Measurements from ENCODE around the gene PRKG1. TPM values are rescaled to one million over a fixed set of nuclear protein-coding genes. Genes with fewer than 3 reads are reported as not detected.

The PRKG1 gene
- total RNA-seq, 5 donors from 2014 or later (not counting 1 experiment from before 2014, with no cell fraction given): 0.03 to 0.26 (median 0.19) TPM; not detected in 1

DNA sequence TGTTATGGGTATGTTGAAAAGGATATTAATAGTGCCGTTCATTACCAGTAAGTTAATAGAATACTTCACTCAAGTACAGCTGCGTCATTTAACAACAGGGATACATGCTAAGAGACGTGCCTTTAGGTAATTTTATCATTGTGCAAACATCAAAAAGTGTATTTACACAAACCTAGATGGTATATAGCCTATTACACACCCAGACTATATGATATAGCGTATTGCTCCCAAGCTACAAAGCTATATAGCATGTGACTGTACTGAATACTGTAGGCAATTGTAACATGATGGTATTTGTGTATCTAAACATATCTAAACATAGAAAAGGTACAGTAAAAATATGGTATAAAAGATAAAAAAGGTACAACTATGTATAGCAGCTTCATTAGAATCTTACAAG is 11.1 kb upstream of the PRKG1 start:
- Mint-ChIP-seq H3K4me3 (no peak overlapping the region), H3K27me3 (peaks cover 0 to 3% of the 10 kb centered on the region in 2 donors), H3K4me1 (no peaks in the 10 kb centered on the region), H3K36me3 (no peaks in the 10 kb centered on the region), H3K27ac (no peak overlapping the region), H3K9me3 (peaks cover 0 to 4% (median 0%) of the 10 kb centered on the region in 3 donors)
- no peak overlapping the region for H3K4me3 ChIP-seq (ENCODE audit: control insufficient read depth in 1 of 2, extremely low read depth in 1 of 2, low read length in 1 of 2)
- no peaks in the 10 kb centered on the region for H3K4me1 ChIP-seq (ENCODE audit: control insufficient read depth in 1 of 2, extremely low read depth in 1 of 2, insufficient read depth in 2 of 2, low read length in 2 of 2)
- no CpG with 5 or more reads among the region's 4 CpGs for WGBS (ENCODE audit: insufficient coverage)
- ChIA-PET POLR2A (no interaction called here), CTCF (interaction anchor here (0.6 to 1.5 kb wide), 3 partner anchors 49 to 899 kb away, joined by 3 to 6 read pairs (median 4); no protein-coding TSS in a partner anchor)
- H3K27me3 ChIP-seq (replicated peaks in 1 of 2; ENCODE audit: control insufficient read depth in 2 of 2, extremely low read depth in 1 of 2, insufficient read depth in 2 of 2, low read length in 1 of 2): no peaks in the 10 kb centered on the region
- no peak overlapping the region for H3K27ac ChIP-seq (ENCODE audit: low read length)
- no peaks in the 10 kb centered on the region for H3K9me3 ChIP-seq
- ATAC-seq (replicated peaks in 1 of 4) (no peak), DNase-seq (no peak)
- H3K36me3 ChIP-seq (ENCODE audit: control insufficient read depth in 2 of 2, extremely low read depth in 1 of 2, insufficient read depth in 1 of 2, low read length in 1 of 2): no peaks in the 10 kb centered on the region

DNA sequence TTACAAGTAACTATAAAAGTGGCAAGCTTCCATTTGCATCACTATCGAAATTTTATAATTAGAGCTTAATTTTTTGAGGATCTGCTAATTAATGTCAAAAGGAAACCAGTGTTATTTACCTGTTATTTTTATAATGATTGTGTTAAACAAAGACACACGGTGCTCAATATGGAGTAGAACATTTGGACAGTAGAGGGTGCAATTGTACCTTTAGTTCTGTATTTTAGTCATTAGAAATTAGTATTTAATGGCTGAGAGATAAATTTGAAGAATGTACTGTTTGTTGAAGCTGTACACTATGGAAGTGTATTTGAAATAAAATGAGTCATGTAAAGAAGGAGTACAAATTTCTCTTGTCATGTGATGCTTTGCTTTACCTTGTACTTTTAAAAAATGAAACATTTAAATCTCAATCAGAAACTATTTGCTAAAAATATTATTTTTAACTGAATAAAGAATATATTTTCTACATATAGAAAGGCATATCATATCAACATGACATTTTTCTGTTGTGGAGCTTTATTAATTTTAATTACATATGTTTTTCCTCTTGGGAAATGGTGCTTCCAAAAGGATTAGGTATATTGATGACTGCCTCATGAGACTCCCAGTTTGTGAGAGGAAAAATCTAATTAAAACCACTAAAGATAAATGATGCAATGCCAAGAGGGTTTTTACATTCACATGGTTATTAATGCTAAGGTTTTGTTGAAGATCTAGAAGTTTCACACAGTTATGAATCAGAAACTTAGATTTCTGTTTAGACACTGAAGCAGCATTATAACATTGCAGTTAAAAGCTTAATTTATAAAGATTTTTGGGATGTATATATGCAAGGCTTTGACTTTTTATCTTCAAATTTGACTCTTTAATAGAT is 10.4 kb upstream of the PRKG1 start:
- Mint-ChIP-seq H3K4me1 (no peaks in the 10 kb centered on the region), H3K27ac (no peak overlapping the region), H3K4me3 (no peak overlapping the region), H3K9me3 (no peaks in the 10 kb centered on the region), H3K27me3 (peaks cover 0 to 3% of the 10 kb centered on the region in 2 donors), H3K36me3 (no peaks in the 10 kb centered on the region)
- WGBS (ENCODE audit: insufficient coverage): 0% methylated on average over 1 of the region's 2 CpGs
- H3K4me3 ChIP-seq (ENCODE audit: control insufficient read depth in 1 of 2, extremely low read depth in 1 of 2, low read length in 1 of 2): no peak overlapping the region
- no peaks in the 10 kb centered on the region for H3K27me3 ChIP-seq (replicated peaks in 1 of 2; ENCODE audit: control insufficient read depth in 2 of 2, extremely low read depth in 1 of 2, insufficient read depth in 2 of 2, low read length in 1 of 2)
- H3K4me1 ChIP-seq (ENCODE audit: control insufficient read depth in 1 of 2, extremely low read depth in 1 of 2, insufficient read depth in 2 of 2, low read length in 2 of 2): no peaks in the 10 kb centered on the region
- no peak overlapping the region for H3K27ac ChIP-seq (ENCODE audit: low read length)
- ATAC-seq (replicated peaks in 1 of 4): no peak
- DNase-seq: peak in 1 of 35 experiments; percentile 19
- no peaks in the 10 kb centered on the region for H3K9me3 ChIP-seq
- CTCF ChIA-PET: interaction anchor here (0.5 to 1.5 kb wide), 4 partner anchors 50 to 1151 kb away, joined by 3 to 8 read pairs (median 5); no protein-coding TSS in a partner anchor
- POLR2A ChIA-PET: no interaction called here
- no peaks in the 10 kb centered on the region for H3K36me3 ChIP-seq (ENCODE audit: control insufficient read depth in 2 of 2, extremely low read depth in 1 of 2, insufficient read depth in 1 of 2, low read length in 1 of 2)

- DNase-seq (no peak), ATAC-seq (replicated peaks in 1 of 4) (no peak)
- Histone ChIP-seq H3K36me3 (ENCODE audit: control insufficient read depth in 2 of 2, extremely low read depth in 1 of 2, insufficient read depth in 1 of 2, low read length in 1 of 2) (no peaks in the 10 kb centered on the region), H3K4me3 (ENCODE audit: control insufficient read depth in 1 of 2, extremely low read depth in 1 of 2, low read length in 1 of 2) (no peak overlapping the region), H3K4me1 (ENCODE audit: control insufficient read depth in 1 of 2, extremely low read depth in 1 of 2, insufficient read depth in 2 of 2, low read length in 2 of 2) (no peaks in the 10 kb centered on the region), H3K27ac (ENCODE audit: low read length) (no peak overlapping the region), H3K9me3 (no peaks in the 10 kb centered on the region), H3K27me3 (replicated peaks in 1 of 2; ENCODE audit: control insufficient read depth in 2 of 2, extremely low read depth in 1 of 2, insufficient read depth in 2 of 2, low read length in 1 of 2) (no peaks in the 10 kb centered on the region)
- CTCF ChIA-PET: no interaction called here
- Mint-ChIP-seq H3K4me3 (no peak overlapping the region), H3K36me3 (no peaks in the 10 kb centered on the region), H3K27ac (no peak overlapping the region), H3K4me1 (no peaks in the 10 kb centered on the region), H3K9me3 (no peaks in the 10 kb centered on the region), H3K27me3 (peaks cover 0 to 3% of the 10 kb centered on the region in 2 donors)
- no CpG with 5 or more reads among the region's 1 CpG for whole genome bisulfite sequencing (ENCODE audit: insufficient coverage)
- POLR2A ChIA-PET: no interaction called here
These were observed 8.1 kb upstream of the PRKG1 start for GRCh38 chr10:51066231-51066630.

GRCh38 chr10:51072210-51072609 is 2.1 kb upstream of the PRKG1 start:
- ChIA-PET CTCF (no interaction called here), POLR2A (interaction anchor here in 1 of 2 donors (0.5 kb wide), 1 partner anchor 930 kb away, joined by 3 read pairs; no protein-coding TSS in a partner anchor)
- Mint-ChIP-seq H3K4me1 (peaks cover 15 to 19% (median 16%) of the 10 kb centered on the region in 3 donors), H3K4me3 (no peak overlapping the region), H3K27ac (no peak overlapping the region), H3K9me3 (no peaks in the 10 kb centered on the region), H3K36me3 (no peaks in the 10 kb centered on the region), H3K27me3 (peaks cover 35 to 40% of the 10 kb centered on the region in 2 donors)
- Histone ChIP-seq H3K9me3 (no peaks in the 10 kb centered on the region), H3K4me1 (ENCODE audit: control insufficient read depth in 1 of 2, extremely low read depth in 1 of 2, insufficient read depth in 2 of 2, low read length in 2 of 2) (peaks cover 0 to 15% of the 10 kb centered on the region in 2 experiments), H3K36me3 (ENCODE audit: control insufficient read depth in 2 of 2, extremely low read depth in 1 of 2, insufficient read depth in 1 of 2, low read length in 1 of 2) (no peaks in the 10 kb centered on the region), H3K27me3 (replicated peaks in 1 of 2; ENCODE audit: control insufficient read depth in 2 of 2, extremely low read depth in 1 of 2, insufficient read depth in 2 of 2, low read length in 1 of 2) (peaks cover 6 to 26% of the 10 kb centered on the region in 2 experiments), H3K4me3 (ENCODE audit: control insufficient read depth in 1 of 2, extremely low read depth in 1 of 2, low read length in 1 of 2) (no peak overlapping the region), H3K27ac (ENCODE audit: low read length) (no peak overlapping the region)
- ATAC-seq (replicated peaks in 1 of 4): no peak
- DNase-seq: no peak

GRCh38 chr10:51072921-51073434 is 1.3 kb upstream of the PRKG1 start:
- no peak overlapping the region for H3K27ac Mint-ChIP-seq
- no peaks in the 10 kb centered on the region for H3K9me3 Mint-ChIP-seq
- POLR2A ChIA-PET: no interaction called here
- H3K4me1 Mint-ChIP-seq: peaks cover 15 to 19% (median 16%) of the 10 kb centered on the region in 3 donors
- peaks cover 0 to 15% of the 10 kb centered on the region in 2 experiments for H3K4me1 ChIP-seq (ENCODE audit: control insufficient read depth in 1 of 2, extremely low read depth in 1 of 2, insufficient read depth in 2 of 2, low read length in 2 of 2)
- DNase-seq (no peak), ATAC-seq (replicated peaks in 1 of 4) (no peak)
- no peaks in the 10 kb centered on the region for H3K36me3 ChIP-seq (ENCODE audit: control insufficient read depth in 2 of 2, extremely low read depth in 1 of 2, insufficient read depth in 1 of 2, low read length in 1 of 2)
- no peak overlapping the region for H3K27ac ChIP-seq (ENCODE audit: low read length)
- H3K36me3 Mint-ChIP-seq: no peaks in the 10 kb centered on the region
- H3K4me3 ChIP-seq (ENCODE audit: control insufficient read depth in 1 of 2, extremely low read depth in 1 of 2, low read length in 1 of 2): no peak overlapping the region
- WGBS (ENCODE audit: insufficient coverage): 81% methylated on average over 2 of the region's 5 CpGs
- peaks cover 6 to 26% of the 10 kb centered on the region in 2 experiments for H3K27me3 ChIP-seq (replicated peaks in 1 of 2; ENCODE audit: control insufficient read depth in 2 of 2, extremely low read depth in 1 of 2, insufficient read depth in 2 of 2, low read length in 1 of 2)
- peaks cover 35 to 40% of the 10 kb centered on the region in 2 donors for H3K27me3 Mint-ChIP-seq
- CTCF ChIA-PET: no interaction called here
- peak overlapping the region in 1 of 3 donors; percentile 43 for H3K4me3 Mint-ChIP-seq
- no peaks in the 10 kb centered on the region for H3K9me3 ChIP-seq

GRCh38 chr10:51073453-51074237 is 642 bp upstream of the PRKG1 start:
- Histone ChIP-seq H3K36me3 (ENCODE audit: control insufficient read depth in 2 of 2, extremely low read depth in 1 of 2, insufficient read depth in 1 of 2, low read length in 1 of 2) (no peaks in the 10 kb centered on the region), H3K4me3 (ENCODE audit: control insufficient read depth in 1 of 2, extremely low read depth in 1 of 2, low read length in 1 of 2) (no peak overlapping the region), H3K9me3 (no peaks in the 10 kb centered on the region), H3K4me1 (ENCODE audit: control insufficient read depth in 1 of 2, extremely low read depth in 1 of 2, insufficient read depth in 2 of 2, low read length in 2 of 2) (peaks cover 0 to 15% of the 10 kb centered on the region in 2 experiments), H3K27me3 (replicated peaks in 1 of 2; ENCODE audit: control insufficient read depth in 2 of 2, extremely low read depth in 1 of 2, insufficient read depth in 2 of 2, low read length in 1 of 2) (peaks cover 6 to 29% of the 10 kb centered on the region in 2 experiments), H3K27ac (ENCODE audit: low read length) (no peak overlapping the region)
- H3K36me3 Mint-ChIP-seq: no peaks in the 10 kb centered on the region
- CTCF ChIA-PET: no interaction called here
- DNase-seq (no peak), ATAC-seq (replicated peaks in 1 of 4) (peak in 1 of 4 experiments; percentile 20)
- H3K4me1 Mint-ChIP-seq: peaks cover 15 to 19% (median 16%) of the 10 kb centered on the region in 3 donors
- H3K27me3 Mint-ChIP-seq: peaks cover 35 to 40% of the 10 kb centered on the region in 2 donors
- H3K27ac Mint-ChIP-seq: no peak overlapping the region
- no peaks in the 10 kb centered on the region for H3K9me3 Mint-ChIP-seq
- WGBS (ENCODE audit: insufficient coverage): 8% methylated on average over 34 of the region's 50 CpGs
- H3K4me3 Mint-ChIP-seq: peak overlapping the region in 2 of 3 donors; percentile 34 to 70
- POLR2A ChIA-PET: no interaction called here
